ENCODE measurements around the gene RERE. TPM values are rescaled to one million over a fixed set of nuclear protein-coding genes. Genes with fewer than 3 reads are reported as not detected.

RERE gene
- total RNA-seq, 1 donor, result 27.0 TPM

- H3K4me3 ChIP-seq (ENCODE audit: low read depth, low read length), result no peak overlapping the region
- no peak for DNase-seq (ENCODE audit: low read depth)
- no peak for TF ChIP-seq CTCF (IDR thresholded peaks at IDR 0.05; ENCODE audit: insufficient read depth, low read length)
These were observed 2.6 kb downstream of the RERE start for GRCh38 chr1:8814865-8815264.

DNA sequence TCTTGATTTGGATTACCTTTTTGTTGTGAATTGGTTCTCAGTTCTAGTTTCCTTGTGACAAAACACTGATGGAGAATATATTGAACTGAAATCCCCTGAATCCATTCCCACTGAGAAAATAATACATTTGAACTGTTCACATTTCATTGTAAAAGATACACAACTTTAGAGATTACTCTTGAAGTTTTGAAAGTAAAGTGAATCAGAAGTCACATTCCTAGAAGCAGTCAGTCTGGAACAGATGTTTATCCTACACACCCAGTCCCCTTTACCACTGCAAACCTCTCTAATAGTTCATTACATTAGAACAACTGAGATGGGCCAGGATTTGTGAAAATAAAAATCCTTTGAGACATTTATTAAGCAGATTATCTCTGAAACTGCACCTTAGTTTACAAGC is 3.4 kb downstream of the RERE start:
- DNase-seq (ENCODE audit: low read depth), result peak; percentile 11
- TF ChIP-seq CTCF (IDR thresholded peaks at IDR 0.05; ENCODE audit: insufficient read depth, low read length), result no peak
- no peak overlapping the region for H3K4me3 ChIP-seq (ENCODE audit: low read depth, low read length)

DNA sequence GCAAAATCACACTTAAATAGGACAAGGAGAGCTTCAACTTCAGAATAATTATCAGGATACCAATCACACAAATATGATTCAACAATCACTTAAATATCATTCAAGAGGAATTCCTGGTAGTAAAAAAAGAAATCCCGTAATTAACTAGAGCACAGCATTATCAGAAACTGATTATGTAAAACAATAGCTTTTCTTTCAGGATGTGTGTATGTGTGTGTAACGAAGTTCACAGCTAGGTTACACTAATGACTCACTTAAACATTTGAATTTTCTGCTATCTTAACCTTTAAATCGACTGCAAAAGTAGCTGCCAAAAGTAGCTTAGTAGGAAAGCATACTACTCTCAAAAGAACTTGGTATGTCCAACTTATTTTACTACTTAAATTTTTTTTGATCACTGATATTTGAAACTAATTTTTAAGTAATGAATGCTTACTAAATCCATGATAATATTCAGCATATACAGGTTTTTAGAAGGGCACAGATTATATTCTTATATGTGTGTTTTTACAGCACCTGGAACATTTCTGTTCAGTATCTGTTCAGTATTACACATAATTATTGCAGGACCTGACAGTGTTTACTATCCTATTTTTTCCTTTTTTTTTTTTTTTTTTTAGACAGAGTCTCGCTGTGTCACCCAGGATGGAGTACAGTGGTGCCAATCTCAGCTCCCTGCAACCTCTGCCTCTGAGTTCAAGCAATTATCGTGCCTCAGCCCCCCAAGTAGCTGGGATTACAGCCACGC is 4.2 kb downstream of the RERE start:
- no peak for TF ChIP-seq CTCF (IDR thresholded peaks at IDR 0.05; ENCODE audit: insufficient read depth, low read length)
- no peak overlapping the region for H3K4me3 ChIP-seq (ENCODE audit: low read depth, low read length)
- peak; percentile 61 for DNase-seq (ENCODE audit: low read depth)

GRCh38 chr1:8812081-8812480 is 5.4 kb downstream of the RERE start:
- H3K4me3 ChIP-seq (ENCODE audit: low read depth, low read length), result no peak overlapping the region
- TF ChIP-seq CTCF (IDR thresholded peaks at IDR 0.05; ENCODE audit: insufficient read depth, low read length), result no peak
- no peak for DNase-seq (ENCODE audit: low read depth)

- DNase-seq (ENCODE audit: low read depth), result no peak
- no peak for TF ChIP-seq CTCF (IDR thresholded peaks at IDR 0.05; ENCODE audit: insufficient read depth, low read length)
- no peak overlapping the region for H3K4me3 ChIP-seq (ENCODE audit: low read depth, low read length)
These were observed 6.5 kb downstream of the RERE start for GRCh38 chr1:8810987-8811386.

DNA sequence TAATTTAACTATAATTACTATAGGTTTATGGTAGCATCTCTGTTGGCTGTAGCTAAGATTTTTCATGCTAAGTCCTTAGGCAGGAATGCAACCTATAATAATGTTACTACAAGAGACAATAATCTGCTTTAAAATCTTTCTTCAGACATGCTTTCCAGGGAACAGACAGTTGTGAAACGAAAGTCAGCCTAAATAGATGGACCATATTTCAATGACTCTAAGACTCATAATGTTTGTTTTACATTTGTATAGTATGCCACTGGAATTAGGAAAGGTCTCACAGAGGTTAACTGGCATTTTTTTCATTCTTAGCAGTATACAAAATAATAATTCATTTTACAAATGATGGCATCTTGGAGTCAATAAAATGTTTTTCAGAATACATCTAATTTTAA is 8.1 kb downstream of the RERE start:
- no peak for DNase-seq (ENCODE audit: low read depth)
- TF ChIP-seq CTCF (IDR thresholded peaks at IDR 0.05; ENCODE audit: insufficient read depth, low read length), result no peak
- no peak overlapping the region for H3K4me3 ChIP-seq (ENCODE audit: low read depth, low read length)

GRCh38 chr1:8807004-8807403 is 10.4 kb downstream of the RERE start:
- no peak for TF ChIP-seq CTCF (IDR thresholded peaks at IDR 0.05; ENCODE audit: insufficient read depth, low read length)
- DNase-seq (ENCODE audit: low read depth), result no peak
- no peak overlapping the region for H3K4me3 ChIP-seq (ENCODE audit: low read depth, low read length)

Measured in fibroblast of the aortic adventitia (primary cell).